Loucy (cell line): ENCODE results near the gene CCBE1.

Source experiments
- EZH2phosphoT487 ChIP-seq: fragments of 200-600 bp; IDR thresholded peaks from 2 replicates; pipeline ENCODE4 v1.6.1; 2018; ENCODE audit warnings: antibody characterized with exemption, mild to moderate bottlenecking, moderate library complexity, borderline replicate concordance
- TF ChIP-seq, protein P1 (sequence below): fragments of 200-600 bp; sonication (generic); conservative IDR thresholded peaks from 2 replicates; pipeline ENCODE4 v1.5.1; 2014; ENCODE audit warnings: mild to moderate bottlenecking, antibody characterized with exemption, low read length

GRCh38 chr18:59577386-59577655 lies 119.9 kb downstream of the CCBE1 start:
- TF ChIP-seq, protein P1, sequence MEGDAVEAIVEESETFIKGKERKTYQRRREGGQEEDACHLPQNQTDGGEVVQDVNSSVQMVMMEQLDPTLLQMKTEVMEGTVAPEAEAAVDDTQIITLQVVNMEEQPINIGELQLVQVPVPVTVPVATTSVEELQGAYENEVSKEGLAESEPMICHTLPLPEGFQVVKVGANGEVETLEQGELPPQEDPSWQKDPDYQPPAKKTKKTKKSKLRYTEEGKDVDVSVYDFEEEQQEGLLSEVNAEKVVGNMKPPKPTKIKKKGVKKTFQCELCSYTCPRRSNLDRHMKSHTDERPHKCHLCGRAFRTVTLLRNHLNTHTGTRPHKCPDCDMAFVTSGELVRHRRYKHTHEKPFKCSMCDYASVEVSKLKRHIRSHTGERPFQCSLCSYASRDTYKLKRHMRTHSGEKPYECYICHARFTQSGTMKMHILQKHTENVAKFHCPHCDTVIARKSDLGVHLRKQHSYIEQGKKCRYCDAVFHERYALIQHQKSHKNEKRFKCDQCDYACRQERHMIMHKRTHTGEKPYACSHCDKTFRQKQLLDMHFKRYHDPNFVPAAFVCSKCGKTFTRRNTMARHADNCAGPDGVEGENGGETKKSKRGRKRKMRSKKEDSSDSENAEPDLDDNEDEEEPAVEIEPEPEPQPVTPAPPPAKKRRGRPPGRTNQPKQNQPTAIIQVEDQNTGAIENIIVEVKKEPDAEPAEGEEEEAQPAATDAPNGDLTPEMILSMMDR: no peak
- TF ChIP-seq EZH2phosphoT487: no peak
